Measurements from ENCODE around the gene UBE2F. TPM values are rescaled to one million over a fixed set of nuclear protein-coding genes. Genes with fewer than 3 reads are reported as not detected.

UBE2F gene
- total RNA-seq, result 65.1 TPM
- long read RNA-seq, transcript UBE2F-201 (10 exons, 2,009 nt), result major isoform, 74 of 102 reads
- long read RNA-seq, partial matches to known transcripts, result 8 of 102 reads
- long read RNA-seq, other reads (novel, unspliced or antisense), result 12 of 102 reads

DNA sequence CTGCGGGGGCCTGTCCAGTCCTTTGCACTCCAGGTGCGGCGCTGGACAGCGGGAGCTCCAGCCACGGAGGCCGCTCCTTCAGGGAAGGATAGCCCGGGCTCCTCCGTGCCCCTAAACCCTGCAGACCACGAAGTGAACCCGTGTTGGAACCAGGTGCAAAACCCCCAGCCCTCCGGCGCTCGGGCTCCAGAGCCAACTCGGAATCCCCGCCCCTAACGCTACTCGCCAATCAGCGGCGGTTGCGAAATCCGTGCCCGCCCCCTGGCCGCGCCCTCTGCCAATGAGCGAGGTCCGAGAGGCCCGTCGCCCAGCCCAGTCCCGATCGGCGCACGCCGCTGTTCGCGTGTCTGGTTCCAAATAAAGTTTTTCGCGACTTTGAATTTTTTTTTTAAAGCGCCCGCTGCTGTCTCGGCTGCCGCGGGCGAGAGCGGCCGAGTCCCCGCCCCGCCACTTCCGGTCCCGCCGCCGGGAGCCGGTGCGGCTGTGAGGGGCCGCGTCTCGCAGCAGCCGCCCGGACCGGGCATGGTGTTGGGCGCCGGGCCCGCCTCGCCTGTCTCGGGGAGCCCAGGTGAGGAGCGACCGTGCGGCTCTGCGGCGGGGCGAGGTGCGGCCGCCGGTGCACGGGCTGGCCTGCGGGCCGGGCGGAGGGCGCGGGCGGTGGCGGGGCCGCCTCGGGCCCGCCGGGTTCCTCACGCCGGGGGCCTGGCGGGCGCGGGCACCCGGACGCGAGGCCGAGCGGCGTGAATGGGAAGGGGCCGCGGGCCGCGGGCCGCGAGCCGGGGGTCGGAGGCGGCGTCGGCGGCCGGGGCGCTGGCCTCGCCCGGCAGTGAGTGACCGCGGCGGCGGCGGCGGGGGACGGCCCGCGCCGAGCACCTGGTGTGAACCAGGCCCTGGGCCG, at the start of gene UBE2F:
TSS of gene UBE2F (plus strand) at position 450 of the 898 bp plus-strand sequence. CDS start 6,094 bp downstream, outside the sequence.
- ATAC-seq (ENCODE audit: poor library complexity) (peak; percentile 99), DNase-seq (peak; percentile 98)
- intact Hi-C loops (cut with DNase I), result no loop called here

GRCh38 chr2:237917696-237918374, 49.0 kb upstream of the UBE2F start:
- intact Hi-C loops (cut with DNase I), result no loop called here
- DNase-seq (no peak), ATAC-seq (ENCODE audit: poor library complexity) (no peak)

GRCh38 chr2:237919593-237919992, 47.2 kb upstream of the UBE2F start:
- intact Hi-C loops (cut with DNase I), result no loop called here
- DNase-seq (no peak), ATAC-seq (ENCODE audit: poor library complexity) (no peak)

DNA sequence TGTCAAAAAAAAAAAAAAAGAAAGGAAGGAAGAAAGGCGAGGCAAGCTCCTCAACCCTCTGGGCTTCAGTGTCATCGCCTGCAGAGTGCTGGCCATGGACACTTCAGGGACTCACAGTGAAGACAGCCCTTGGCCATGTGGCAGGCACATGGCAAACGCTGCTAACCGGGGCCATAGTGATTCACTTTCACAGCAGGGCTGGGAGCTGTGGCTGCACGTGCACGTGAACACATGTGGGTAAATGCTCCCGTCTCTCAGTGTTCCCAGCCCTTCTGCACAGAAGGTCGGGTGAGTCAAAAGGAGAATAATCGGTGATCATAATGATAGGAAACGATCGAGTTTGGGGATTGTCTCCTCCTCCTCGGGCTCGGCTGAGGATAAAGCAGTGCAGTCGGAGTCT, 46.1 kb upstream of the UBE2F start:
- intact Hi-C loops (cut with DNase I), result loop anchor here (5.0 kb wide), 1 partner anchor 37 kb away; no protein-coding TSS in a partner anchor
- DNase-seq (no peak), ATAC-seq (ENCODE audit: poor library complexity) (no peak)

GRCh38 chr2:237921967-237922492, 44.8 kb upstream of the UBE2F start:
- ATAC-seq (ENCODE audit: poor library complexity) (no peak), DNase-seq (no peak)
- intact Hi-C loops (cut with DNase I), result loop anchor here (5.0 kb wide), 1 partner anchor 35 kb away; no protein-coding TSS in a partner anchor

DNA sequence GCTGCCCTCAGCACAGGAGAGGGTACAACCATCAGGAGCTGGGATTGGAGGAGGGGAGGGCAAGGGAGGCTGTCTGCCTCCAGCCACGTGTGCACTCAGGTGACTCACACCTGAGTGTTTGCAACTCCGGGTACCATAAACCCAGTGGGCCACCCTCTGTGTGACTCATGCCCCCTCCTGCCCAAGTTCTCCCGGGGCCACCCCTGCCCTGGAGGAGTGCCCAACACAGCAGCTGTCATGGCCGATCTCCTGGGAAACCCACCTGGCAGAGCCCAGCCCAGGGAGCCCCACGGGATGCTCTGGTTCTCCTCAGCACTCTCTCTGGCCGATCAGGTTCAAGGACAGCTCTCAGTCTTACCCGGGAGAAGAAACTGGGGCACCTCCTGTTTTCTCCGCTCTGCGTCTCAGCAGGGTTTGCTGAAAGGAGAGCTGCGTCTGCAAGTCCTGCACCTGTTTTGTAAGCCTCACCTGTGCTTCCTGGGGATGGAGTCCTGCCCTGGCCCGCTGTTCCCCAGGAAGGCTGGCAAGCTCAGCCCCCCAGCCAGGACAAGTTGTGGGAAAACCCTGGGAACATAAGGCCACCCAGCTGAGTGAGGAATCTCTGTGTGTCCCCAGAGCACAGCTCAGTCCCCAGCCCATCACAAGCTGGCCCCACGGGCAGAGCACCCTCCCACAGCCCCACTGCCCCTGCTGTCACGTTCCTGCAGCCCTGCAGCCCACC, 44.0 kb upstream of the UBE2F start:
- intact Hi-C loops (cut with DNase I), result loop anchor here (5.0 kb wide), 1 partner anchor 34 kb away; no protein-coding TSS in a partner anchor
- ATAC-seq (ENCODE audit: poor library complexity), result peak; percentile 28
- DNase-seq, result no peak

DNA sequence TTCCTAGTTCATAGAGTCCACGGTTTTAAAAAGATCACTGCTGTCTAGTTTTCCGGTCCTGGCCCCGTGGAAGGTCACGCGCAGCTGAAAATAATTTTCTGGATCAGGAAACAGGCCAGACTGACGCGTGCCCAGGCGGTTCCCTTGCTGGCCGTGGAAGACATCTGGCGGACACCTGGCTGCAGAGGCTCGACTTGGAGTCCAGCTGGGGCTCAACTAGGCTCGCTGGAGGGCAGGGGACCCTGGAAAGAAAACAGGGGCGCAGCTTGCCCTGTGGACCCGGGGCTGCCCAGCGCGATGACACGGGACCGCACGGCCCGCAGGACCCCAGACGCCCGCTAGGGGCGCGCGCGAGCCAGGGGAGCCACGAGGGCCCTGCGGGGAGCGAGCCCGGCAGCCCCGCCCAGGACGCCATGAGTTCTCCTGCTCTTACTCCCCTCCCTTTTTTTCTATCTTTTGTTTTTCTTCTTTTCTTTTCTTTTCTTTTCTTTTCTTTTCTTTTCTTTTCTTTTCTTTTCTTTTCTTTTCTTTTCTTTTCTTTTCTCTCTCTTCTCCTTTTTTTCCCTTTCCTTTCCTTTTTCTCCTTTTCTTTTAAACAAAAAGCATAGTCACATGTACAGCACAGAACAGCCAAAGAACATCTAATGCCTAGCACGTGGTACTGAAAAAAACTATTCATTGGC, 43.2 kb upstream of the UBE2F start:
- DNase-seq, result peak; percentile 86
- peak; percentile 98 for ATAC-seq (ENCODE audit: poor library complexity)
- intact Hi-C loops (cut with DNase I), result loop anchor here (5.0 kb wide), 1 partner anchor 34 kb away; no protein-coding TSS in a partner anchor

DNA sequence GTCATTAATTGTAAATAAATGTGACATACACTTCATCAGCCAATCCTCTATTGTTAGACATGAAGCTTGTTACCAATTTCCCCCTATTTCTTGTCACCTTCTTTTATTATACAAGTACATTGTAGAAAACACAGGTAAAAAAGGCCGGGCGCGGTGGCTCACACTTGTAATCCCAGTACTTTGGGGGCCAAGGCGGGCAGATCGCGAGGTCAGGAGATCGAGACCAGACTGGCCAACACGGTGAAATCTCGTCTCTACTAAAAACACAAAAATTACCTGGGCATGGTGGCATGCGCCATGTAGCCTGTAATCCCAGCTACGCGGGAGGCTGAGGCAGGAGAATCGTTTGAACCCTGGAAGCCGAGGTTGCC, 42.7 kb upstream of the UBE2F start:
- DNase-seq, result no peak
- intact Hi-C loops (cut with DNase I), result loop anchor here (5.0 kb wide), 1 partner anchor 33 kb away; no protein-coding TSS in a partner anchor
- no peak for ATAC-seq (ENCODE audit: poor library complexity)

DNA sequence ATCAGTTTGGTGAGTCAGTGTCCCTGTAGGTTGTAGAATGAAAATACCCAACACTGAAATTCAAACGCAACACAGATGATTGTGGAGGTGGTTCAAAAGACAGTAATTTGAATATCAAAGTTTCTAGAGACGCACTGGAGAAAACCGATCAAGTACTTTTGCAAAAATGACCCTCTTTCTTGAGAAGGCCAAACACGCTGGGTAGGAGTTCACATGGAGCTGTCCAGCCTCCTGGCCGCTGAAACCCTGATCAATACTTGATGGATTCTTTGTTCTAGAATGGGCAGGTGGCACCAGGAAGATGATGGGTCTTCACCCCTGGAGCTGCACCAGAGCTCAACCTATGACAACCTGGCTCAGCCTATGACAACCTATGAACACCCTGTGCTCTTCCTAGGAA, 39.7 kb upstream of the UBE2F start:
- intact Hi-C loops (cut with DNase I), result no loop called here
- no peak for ATAC-seq (ENCODE audit: poor library complexity)
- no peak for DNase-seq

- no peak for ATAC-seq (ENCODE audit: poor library complexity)
- intact Hi-C loops (cut with DNase I), result no loop called here
Observed at GRCh38 chr2:237927986-237928385, 38.8 kb upstream of the UBE2F start.

GRCh38 chr2:237929979-237930378, 36.8 kb upstream of the UBE2F start:
- DNase-seq, result no peak
- intact Hi-C loops (cut with DNase I), result no loop called here
- no peak for ATAC-seq (ENCODE audit: poor library complexity)

More at GRCh38 chr2:237927986-237928385, 38.8 kb upstream of the UBE2F start:
- DNase-seq, result no peak

GRCh38 chr2:237931205-237931721, 35.6 kb upstream of the UBE2F start:
- no peak for ATAC-seq (ENCODE audit: poor library complexity)

DNA sequence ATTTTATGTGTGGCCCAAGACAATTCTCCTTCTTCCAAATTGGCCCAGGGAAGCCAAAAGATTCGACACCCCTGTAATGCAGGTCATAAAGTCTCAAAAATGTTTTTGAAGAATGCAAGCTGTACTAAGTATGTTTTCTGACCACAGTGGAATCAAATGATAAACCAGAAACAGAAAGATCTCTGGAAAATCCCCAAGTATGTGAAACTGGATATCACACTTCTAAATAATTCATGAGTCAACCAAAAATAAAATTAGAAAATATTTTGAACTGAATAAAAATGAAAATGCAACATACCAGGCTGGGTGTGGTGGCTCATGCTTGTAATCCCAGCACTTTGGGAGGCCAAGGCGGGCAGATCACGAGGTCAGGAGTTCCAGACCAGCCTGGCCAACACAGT, 34.1 kb upstream of the UBE2F start:
- no peak for DNase-seq
- ATAC-seq (ENCODE audit: poor library complexity), result no peak
- intact Hi-C loops (cut with DNase I), result no loop called here

More at GRCh38 chr2:237931205-237931721, 35.6 kb upstream of the UBE2F start:
- intact Hi-C loops (cut with DNase I), result no loop called here
- DNase-seq, result no peak

- intact Hi-C loops (cut with DNase I), result no loop called here
- no peak for DNase-seq
Observed at GRCh38 chr2:237934186-237934585, 32.6 kb upstream of the UBE2F start.

DNA sequence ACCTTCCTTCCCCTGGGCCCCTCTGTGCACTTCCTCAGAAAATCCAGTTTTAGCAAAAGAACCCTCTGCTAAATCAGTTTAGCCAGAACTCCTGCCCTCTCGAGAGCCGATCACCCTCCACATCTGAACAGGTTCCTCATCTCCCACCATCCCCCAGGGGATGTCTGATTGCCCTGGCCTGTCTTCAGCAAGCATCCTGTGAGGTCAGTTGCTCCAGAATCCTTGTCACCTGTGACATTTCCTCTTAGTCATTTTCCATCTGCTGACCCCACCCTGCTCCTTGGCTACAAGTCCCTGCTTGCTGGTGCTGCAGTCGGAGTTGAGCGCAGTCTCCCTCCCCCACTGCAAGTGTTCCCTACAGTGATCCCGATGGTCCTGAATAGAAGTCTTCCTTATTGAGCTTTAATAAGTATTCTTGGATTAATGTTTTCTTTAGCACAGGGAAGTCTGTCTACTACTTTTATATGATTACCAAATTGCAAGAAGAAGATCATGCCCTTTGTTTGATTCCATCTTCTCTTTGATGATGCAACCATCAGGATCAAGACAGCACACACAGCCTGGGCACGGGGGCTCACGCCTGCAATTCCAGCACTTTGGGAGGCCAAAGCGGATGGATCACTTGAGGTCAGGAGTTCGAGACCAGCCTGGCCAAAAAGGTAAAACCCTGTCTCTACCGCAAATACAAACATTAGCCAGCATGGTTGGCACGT, 30.9 kb upstream of the UBE2F start:
- intact Hi-C loops (cut with DNase I), result no loop called here
- peak; percentile 29 for ATAC-seq (ENCODE audit: poor library complexity)
- DNase-seq, result no peak

More at GRCh38 chr2:237934186-237934585, 32.6 kb upstream of the UBE2F start:
- ATAC-seq (ENCODE audit: poor library complexity), result no peak

- intact Hi-C loops (cut with DNase I), result no loop called here
- ATAC-seq (ENCODE audit: poor library complexity) (no peak), DNase-seq (no peak)
Observed at GRCh38 chr2:237939251-237939650, 27.6 kb upstream of the UBE2F start.

DNA sequence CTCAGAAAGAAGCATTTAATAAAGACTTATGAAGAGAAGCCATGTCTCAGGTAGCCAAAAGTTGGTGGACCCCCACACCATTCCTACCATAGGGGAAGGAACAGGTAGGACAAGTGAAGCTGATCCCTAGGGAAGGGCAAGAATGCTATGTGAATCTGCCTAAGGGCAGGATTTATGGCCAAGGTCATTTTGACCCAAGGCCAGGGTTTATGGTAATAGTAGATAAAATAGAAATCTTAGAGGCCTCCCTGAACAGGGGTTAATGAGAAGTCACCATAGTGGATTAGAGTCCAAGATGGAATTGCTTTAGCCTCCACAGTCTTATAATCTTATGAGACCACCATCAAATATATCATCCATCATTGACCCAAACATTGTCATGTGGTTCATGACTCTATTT, 26.0 kb upstream of the UBE2F start:
- no peak for DNase-seq
- ATAC-seq (ENCODE audit: poor library complexity), result no peak
- intact Hi-C loops (cut with DNase I), result no loop called here
